Stimulated activated CD8-positive, alpha-beta memory T cell treated with anti-CD3 and anti-CD28 coated beads, Interleukin-12 subunit alpha, Interleukin-12 subunit beta, amount 100 ng/mL, for 4 hours (primary cell): ENCODE results near the gene PFDN5.
"Not testable (repeated sequence)": the region's sequence is repeated elsewhere in the genome, so short reads cannot be mapped to it uniquely, and the experiment has no call there.

Source experiments
- DNase-seq: peaks from one replicate; pipeline ENCODE4 v3.0.0-alpha.2; 2020; ENCODE audit warnings: low read depth

Gene PFDN5

GRCh38 chr12:53328043-53328435 lies 32.7 kb downstream of the PFDN5 start:
- DNase-seq = no peak

GRCh38 chr12:53330671-53331070 lies 35.3 kb downstream of the PFDN5 start:
- DNase-seq = no peak

- not testable (repeated sequence) for DNase-seq
Observed at GRCh38 chr12:53332339-53332738, 37.0 kb downstream of the PFDN5 start.

GRCh38 chr12:53332744-53333143 lies 37.4 kb downstream of the PFDN5 start:
- no peak for DNase-seq

GRCh38 chr12:53333289-53333688 lies 37.9 kb downstream of the PFDN5 start:
- no peak for DNase-seq

DNA sequence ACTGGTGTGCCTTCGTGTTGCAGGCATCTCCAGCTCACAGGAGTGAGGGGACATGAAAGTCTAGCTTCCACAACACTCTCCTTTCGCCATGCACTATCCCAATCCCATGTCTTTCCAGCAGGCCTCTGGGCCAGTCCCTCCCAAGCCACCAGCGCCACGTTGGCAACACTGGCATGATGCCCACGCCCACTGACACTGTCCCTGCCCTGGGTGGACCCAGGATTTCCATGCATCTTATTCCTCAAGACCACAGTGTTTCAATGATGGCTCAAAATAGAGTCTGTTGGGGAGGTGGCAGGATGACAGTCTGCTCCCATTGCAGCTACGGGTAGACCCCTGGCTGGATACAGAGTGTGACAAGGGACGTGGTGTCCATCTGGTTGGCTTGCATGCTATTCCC lies 38.5 kb downstream of the PFDN5 start:
- DNase-seq = no peak

GRCh38 chr12:53334822-53335221 lies 39.5 kb downstream of the PFDN5 start:
- no peak for DNase-seq

- DNase-seq = no peak
Observed at GRCh38 chr12:53336181-53336681, 40.9 kb downstream of the PFDN5 start, which contains the start of gene SP7. TSS of gene SP7 (minus strand) at chr12:53336354. CDS start at chr12:53335646, 708 bp downstream.

GRCh38 chr12:53338017-53338416 lies 42.7 kb downstream of the PFDN5 start:
- no peak for DNase-seq

GRCh38 chr12:53338916-53339315 lies 43.6 kb downstream of the PFDN5 start:
- DNase-seq = no peak

DNA sequence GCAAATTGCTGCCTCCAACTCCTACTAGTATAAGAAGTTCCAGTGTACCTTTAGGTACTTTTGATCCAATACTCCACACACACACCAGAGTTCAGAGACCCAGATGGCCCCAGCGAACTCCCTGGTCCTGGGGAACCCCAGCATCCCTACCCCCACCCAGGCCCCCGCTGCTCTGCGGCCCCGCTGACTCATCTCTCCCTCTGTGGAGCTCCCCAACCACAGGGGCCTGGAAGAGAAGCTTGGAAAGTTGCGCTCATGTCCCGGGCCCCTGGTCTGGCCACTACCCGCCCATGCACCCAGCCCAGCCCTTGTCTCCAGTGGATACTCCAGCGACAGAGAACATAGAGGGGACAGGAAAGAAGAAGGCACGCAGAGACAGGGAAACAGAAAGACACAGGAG lies 45.1 kb downstream of the PFDN5 start:
- DNase-seq = no peak

DNA sequence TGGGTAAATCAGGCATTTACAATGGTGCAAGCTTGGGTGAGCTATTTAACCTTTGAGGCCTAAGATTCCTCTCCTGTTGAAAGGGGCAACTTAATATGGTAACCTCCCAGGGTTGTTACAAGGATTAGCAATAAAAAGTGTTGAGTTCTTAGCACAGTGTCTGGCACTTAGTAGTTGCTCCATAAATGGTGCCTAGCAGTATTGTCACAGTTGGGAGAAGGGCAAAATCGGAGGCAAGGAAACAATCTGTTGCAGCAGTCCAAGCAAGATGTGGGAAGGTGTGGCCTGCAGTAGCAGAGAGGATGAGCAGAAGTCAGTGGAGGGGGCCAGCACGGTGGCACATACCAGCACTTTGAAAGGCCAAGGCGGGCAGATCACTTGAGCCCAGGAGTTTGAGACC lies 48.1 kb downstream of the PFDN5 start:
- no peak for DNase-seq

DNA sequence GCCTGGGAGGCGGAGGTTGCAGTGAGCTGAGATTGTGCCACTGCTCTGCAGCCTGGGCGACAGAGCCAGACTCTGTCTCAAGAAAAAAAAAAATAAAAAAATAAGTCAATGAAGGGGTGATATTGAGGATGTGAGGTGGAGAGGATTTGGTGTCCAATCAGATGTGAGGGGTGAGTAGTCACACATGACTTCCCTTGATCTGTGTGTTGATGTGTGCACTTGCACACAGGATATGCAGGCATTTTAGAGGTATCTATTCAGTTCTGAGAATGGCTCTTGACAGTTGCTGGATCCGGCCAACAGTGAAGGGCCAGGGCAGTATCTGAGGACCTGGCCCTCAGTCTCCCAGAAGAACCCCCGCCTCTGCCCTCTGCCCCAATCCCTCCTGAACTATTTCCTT lies 48.6 kb downstream of the PFDN5 start:
- no peak for DNase-seq

GRCh38 chr12:53344487-53344823 lies 49.1 kb downstream of the PFDN5 start:
- no peak for DNase-seq

- peak; percentile 48 for DNase-seq
Observed at GRCh38 chr12:53344824-53345485, 49.6 kb downstream of the PFDN5 start.

DNA sequence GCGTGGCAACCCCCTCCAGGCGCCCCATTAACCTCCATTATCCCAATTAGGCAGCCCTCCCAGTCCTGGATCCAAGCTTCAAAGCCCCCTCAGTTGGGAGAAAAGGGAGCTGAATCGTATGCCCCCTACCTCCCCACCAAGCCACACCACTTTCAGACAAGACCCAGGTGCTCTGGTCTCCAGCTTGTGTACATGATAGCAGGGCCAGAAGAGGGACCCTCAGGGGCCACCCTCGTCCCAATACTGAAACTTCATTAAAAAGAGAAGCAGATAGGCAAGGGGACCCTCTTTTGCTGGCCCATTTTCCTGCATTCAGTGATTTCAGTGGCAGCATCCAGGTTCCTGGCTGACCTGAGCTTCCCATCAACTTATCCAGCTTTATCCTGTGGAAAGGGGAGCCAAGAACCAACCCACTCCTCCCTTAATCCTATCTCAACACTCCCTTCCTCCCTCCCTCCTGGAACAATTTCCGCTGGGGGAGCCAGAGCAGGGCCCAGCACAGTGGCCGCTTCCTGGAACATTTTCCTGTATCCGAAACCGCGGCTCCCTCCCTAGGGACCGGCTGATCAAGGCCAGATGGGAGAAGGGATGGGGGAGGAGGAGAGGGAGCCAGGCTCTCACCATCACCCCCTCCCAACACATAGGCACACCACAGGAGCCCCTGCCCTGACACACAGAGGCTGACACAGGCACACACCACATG lies 50.3 kb downstream of the PFDN5 start:
- no peak for DNase-seq

DNA sequence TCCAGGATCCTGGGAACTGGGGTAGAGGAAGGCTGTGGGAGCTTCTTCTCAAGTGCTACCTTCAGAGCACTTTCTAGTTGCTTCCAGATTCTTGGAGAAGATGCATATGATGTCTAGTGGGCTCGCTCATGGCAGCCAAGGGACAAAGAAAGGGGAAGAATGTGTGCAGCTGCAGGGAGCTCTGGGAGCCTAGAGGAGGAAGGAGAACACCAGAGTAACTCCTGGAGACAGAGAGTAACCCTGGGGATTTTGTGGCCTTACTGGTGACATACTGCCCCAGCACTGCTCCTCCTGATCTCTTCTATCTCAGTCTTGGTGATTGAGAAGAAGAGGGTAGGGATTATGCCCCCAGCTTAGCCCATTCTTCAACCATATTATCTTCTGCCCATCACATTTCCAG lies 51.1 kb downstream of the PFDN5 start:
- DNase-seq = no peak

GRCh38 chr12:53347905-53348304 lies 52.6 kb downstream of the PFDN5 start:
- DNase-seq = no peak
